Activated CD8-positive, alpha-beta memory T cell treated with anti-CD3 and anti-CD28 coated beads, Interleukin-2, amount 50 U/mL, for 24 hours (primary cell): ENCODE results near the gene PLEKHA6.

ENCODE experiments used
- DNase-seq: peaks from one replicate; pipeline ENCODE4 v3.0.0-alpha.2; 2020; ENCODE audit errors: extremely low read depth

The PLEKHA6 gene

GRCh38 chr1:204357551-204358490 lies 1.9 kb downstream of the PLEKHA6 start:
- DNase-seq = no peak

GRCh38 chr1:204356997-204357396 lies 2.7 kb downstream of the PLEKHA6 start:
- no peak for DNase-seq

DNA sequence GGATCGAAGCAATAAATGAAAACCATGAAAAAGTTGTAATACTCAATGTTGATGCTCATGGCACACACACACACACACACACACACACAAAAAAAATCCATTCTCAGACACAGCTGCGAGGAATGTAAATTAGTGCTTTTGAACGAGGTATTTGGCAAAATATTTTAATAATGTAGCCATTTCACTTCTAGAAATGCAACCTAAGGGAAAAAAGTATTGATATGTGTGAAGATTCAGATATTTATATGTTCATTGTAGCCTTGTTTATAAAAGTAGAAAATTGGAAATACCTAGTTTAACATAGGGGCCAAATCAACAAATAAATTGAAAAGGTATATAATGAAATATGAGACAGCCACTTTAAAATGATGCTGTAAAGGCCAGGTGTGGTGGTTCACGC lies 3.8 kb downstream of the PLEKHA6 start:
- no peak for DNase-seq

DNA sequence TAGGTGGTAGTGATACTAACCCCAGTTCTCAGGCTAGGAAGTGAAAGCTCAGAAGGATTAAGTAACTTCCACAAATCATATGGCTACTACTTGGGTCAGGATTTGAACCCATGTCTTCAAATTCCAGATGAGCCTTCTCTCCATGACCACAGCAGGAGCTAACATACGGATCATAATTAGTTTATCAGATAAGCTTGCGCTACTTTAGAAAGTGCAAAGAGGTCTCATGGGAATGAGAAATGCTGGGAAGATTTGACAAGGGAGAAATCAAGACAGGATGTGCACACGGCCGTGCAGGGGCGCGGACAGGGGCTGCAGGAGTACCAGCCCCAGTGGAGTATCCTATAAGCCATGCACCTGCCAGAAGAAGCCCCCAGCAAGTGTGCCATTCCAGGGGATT lies 5.2 kb downstream of the PLEKHA6 start:
- DNase-seq = no peak

DNA sequence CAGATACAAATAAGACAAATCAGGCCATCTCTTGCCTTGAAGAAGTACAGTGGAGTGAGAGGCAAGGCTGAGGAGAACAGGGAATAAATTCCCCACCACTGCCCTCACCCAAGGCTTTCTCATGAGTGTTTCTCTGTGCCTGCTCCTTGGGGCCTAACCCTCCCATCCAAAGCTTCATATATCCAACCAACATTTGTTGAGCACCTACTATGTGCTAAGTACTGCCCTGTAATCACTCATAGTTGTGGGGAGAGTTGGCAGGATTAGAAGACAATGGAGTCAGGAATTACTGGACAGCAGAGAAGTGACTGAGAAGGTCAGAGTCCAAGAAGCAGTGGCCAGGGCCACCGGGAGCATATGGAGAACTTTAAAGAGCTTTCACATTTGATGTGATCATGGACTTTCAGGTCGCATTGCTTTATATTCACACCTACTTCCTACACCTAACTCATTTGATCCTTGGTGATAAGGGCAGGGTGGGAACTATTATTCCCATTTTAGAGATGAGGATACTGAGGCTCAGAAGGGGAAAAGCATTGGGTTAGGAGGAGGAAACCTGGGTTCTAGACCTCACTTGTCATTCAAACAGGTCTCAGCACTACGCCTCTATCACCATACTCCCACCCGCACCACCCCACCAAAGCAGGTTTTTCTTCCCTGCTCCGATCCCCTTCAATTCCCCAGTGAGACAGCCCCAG lies 6.4 kb downstream of the PLEKHA6 start:
- DNase-seq = no peak

DNA sequence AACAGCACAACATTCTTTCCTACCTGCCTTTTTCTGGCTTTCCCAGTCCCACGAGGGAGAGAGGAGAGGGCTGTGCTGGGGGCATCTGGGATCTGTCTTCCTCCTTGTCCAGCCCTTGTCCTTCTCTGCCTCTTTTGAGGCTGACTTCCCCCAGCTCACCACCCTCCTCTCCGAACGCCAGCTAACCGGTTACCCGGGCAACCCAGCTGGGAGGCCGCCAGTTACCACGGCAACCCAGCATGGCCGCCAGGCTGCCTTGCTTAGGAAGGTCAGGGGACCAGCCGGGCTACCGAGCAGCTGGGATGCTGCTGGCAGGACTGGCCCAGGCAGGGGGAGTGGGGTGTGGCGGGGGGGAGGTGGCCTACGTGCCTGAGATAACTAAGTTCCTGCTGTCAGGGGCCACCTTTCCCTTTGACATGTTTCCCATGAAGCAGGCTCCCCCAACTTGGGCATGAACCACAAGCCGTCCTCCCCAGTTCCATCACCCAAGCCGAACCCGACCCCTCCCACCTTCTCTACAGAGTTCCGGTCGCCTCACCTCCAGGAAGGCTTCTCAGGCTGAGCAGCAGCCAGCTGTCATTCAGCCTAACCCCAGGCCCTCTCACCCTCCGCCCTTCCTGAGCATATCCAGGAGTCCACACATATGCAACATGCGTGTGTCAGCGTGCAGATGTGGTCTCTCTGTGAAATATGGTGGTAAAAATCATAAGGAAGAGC lies 8.7 kb downstream of the PLEKHA6 start:
- DNase-seq = no peak

- no peak for DNase-seq
These were observed 9.4 kb downstream of the PLEKHA6 start for GRCh38 chr1:204350312-204350711.

DNA sequence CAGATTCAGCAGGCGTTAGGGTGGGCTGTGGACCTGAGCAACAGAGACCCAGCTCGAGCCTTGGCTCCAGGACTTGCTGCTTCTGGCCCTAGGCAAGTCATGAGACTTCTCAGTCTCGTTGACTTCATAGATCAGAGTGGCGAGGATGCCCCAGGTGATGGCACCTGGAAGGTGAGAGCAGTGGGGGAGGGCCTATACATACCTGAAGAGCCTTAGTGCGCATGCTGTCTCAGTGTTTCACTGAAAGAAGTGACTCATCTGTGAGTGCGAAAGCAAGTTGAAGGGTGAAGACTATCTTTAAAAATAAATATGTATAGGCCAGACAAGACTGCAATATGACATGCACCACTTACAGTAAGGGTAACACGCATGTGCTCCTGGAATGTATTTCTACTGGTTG lies 10.1 kb downstream of the PLEKHA6 start:
- no peak for DNase-seq

- no peak for DNase-seq
These were observed 11.0 kb downstream of the PLEKHA6 start for GRCh38 chr1:204348722-204349121.

GRCh38 chr1:204348242-204348641 lies 11.5 kb downstream of the PLEKHA6 start:
- DNase-seq = no peak

DNA sequence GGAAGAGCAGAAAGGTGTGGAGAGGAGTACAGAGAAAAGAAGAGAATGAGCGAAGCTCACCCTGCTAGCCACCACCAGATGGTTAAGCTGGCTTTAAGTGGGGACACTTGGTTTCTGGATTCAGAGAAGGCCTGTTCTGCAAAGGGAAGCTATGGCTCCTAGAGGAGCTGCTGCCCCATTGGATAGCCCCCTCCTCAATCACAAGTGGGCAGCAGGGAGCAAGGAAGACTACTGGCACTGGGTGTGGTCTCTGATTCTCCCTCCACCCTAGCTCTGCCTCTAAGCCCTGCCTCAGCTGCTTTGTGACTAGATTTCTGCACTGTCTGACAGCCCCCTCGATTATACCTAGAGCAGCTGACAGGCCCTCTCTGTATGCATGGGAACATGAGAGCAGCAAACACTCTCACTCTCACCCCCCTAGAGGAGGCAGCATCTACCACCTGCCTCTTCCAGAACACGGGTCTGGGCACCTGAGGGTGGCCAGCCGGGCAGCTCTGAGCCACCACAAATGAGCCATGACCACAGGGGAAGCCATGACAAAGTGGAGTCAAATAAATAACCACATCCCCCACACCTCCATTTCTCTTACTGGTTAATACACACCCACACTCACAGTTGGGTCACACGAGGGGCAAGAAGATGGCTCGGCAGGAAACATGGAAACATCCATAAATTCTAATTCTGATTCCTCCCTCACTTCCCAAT lies 13.6 kb downstream of the PLEKHA6 start:
- no peak for DNase-seq

DNA sequence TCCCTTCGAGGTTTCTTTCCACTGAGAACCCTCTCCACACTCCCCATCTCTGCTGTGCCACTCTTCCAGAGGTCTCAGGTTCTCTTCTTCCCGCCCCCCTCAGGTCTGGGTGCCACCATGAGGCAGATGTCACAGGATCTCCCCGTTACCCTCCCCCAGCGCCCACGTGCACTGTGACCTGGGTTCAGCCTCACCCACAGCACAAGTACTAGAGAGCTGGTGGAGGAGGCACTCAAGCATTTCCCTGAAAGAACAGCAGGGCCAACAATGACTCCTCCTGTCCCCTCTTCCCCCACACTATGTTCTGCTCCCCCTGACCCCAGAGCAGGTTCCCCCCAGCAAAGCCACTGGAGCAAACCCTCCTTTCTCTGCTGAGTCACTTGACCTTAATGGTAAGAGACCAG lies 14.3 kb downstream of the PLEKHA6 start:
- no peak for DNase-seq

DNA sequence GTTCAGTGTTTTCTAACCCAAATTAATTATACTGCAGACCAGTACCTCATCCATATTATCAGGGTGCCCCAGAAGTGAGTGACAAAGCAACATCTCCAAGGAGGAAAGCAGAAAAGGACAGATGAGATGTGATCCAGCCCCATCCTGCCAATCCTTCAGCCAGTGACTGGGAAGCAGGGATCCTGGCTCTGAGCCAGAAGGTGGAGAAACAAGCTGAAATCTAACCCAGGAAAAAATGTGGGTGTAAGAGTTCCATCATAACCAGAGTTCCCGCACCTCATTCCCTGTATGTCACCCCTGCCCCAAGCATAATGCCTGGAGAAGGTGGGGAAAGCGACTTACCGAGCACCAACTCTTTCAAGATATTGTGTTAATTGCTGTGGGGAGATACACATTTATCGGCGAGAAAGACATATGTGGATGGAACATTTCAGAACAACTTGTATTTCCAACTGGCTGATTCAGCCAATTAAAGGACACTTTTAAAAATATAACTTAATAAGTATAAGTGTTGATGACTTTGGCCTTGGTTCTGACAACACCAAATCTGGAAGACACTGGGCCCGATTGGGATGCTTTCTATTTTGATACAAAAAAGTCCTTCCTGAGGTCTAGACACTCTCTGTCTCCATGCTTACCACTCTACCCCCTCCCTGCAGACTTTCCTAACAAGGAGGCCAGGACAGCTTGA lies 14.9 kb downstream of the PLEKHA6 start:
- no peak for DNase-seq

- no peak for DNase-seq
These were observed 15.9 kb downstream of the PLEKHA6 start for GRCh38 chr1:204343802-204344201.

- no peak for DNase-seq
These were observed 16.5 kb downstream of the PLEKHA6 start for GRCh38 chr1:204343247-204343646.

GRCh38 chr1:204342310-204342709 lies 17.4 kb downstream of the PLEKHA6 start:
- no peak for DNase-seq

GRCh38 chr1:204341380-204341779 lies 18.3 kb downstream of the PLEKHA6 start:
- DNase-seq = no peak

GRCh38 chr1:204340081-204340889 lies 19.4 kb downstream of the PLEKHA6 start:
- no peak for DNase-seq

- no peak for DNase-seq
These were observed 20.2 kb downstream of the PLEKHA6 start for GRCh38 chr1:204339541-204339940.

DNA sequence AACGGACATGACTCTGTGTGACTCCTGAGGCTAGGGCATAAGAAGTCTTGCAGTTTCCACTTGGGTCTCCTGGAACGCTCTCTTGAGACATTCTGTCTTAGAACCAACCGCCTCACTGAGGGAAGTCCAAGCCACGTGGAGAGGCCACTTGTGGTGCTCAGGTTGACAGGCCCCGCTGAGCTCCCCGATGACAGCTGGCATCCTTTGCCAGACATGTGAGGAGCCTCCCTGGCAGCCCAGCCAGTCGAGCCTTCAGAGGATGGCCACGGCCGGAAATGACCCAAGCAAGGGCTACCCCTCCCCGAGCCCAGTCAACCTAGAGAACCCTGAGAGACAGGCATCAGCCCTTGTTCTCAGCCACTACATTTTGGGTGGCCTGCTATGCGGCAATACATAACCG lies 20.7 kb downstream of the PLEKHA6 start:
- no peak for DNase-seq
